Epithelial cell of esophagus (primary cell): ENCODE measurements around the gene S100A6.

Experiments used
- DNase-seq: peaks from one replicate; pipeline ENCODE4 v3.0.0; 2010; ENCODE audit warnings: low read depth
- H3K4me3 ChIP-seq: 2 replicates; pipeline ENCODE4 v1.5.1; 2011; ENCODE audit warnings: mild to moderate bottlenecking, low read length, control low read depth
- TF ChIP-seq, protein P1 (sequence below): IDR thresholded peaks from 2 replicates; pipeline ENCODE4 v1.5.1; 2011; ENCODE audit warnings: low read depth, mild to moderate bottlenecking, low read length, control low read depth, inconsistent platforms; ENCODE audit not compliant: insufficient read depth; ENCODE audit errors: missing control alignments

S100A6 gene

DNA sequence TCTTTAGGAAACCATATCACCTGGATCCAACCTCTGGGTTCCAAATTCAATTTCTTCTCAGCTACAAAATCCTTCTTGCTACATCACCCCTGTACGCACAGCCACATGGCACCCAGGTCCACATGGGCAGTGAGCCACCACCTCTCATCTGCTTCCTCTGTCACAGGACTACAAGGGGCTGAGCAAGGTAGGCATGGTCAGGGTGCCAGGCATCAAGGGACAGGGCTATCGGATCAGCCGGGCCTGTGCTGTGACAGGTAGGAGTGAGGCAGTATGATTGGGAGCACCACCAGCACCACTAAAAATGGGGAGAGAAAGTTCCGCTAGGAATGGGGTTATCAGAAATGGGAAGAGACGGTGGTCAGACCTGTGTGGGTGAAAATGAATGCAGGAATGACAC, 29.4 kb downstream of the S100A6 start:
- no peak overlapping the region for H3K4me3 ChIP-seq
- TF ChIP-seq, protein P1, sequence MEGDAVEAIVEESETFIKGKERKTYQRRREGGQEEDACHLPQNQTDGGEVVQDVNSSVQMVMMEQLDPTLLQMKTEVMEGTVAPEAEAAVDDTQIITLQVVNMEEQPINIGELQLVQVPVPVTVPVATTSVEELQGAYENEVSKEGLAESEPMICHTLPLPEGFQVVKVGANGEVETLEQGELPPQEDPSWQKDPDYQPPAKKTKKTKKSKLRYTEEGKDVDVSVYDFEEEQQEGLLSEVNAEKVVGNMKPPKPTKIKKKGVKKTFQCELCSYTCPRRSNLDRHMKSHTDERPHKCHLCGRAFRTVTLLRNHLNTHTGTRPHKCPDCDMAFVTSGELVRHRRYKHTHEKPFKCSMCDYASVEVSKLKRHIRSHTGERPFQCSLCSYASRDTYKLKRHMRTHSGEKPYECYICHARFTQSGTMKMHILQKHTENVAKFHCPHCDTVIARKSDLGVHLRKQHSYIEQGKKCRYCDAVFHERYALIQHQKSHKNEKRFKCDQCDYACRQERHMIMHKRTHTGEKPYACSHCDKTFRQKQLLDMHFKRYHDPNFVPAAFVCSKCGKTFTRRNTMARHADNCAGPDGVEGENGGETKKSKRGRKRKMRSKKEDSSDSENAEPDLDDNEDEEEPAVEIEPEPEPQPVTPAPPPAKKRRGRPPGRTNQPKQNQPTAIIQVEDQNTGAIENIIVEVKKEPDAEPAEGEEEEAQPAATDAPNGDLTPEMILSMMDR = no peak
- no peak for DNase-seq

DNA sequence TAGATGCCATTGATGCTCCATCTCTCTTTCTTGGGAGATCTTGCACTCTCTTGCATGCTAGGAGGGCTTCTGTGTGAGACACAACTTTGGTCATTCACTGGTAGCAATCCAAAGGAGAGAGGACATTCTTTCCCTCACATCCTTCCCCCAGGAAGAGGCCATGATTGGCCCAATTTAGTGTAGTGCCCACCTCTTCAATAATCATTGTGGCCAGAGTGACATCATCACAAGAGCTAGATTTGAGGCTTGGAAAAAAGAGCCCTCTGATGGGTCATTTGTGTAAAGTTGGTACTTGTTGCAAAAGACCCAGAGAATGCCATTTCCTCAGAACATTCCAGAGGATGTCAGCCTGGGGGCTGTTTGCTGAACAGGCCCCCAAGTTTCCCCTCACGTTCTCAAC, 30.2 kb downstream of the S100A6 start:
- no peak overlapping the region for H3K4me3 ChIP-seq
- DNase-seq = no peak
- TF ChIP-seq, protein P1 = no peak

DNA sequence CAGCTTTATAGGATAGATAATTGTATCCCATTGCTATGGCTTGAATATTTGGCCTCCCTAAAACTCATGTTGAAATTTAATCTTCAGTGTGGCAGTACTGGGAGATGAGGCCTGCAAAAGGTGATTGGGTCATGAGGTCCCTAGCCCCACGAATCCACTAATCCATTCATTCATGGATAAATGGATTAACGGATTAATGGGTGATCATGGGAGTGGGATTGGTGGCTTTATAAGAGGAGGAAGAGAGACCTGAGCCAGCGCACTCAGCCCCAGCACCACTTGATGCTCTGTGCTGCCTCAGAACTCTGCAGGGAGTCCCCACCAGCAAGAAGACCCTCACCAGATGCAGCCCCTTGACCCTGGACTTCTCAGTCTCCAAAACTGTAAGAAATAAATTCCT, 32.0 kb downstream of the S100A6 start:
- TF ChIP-seq, protein P1 = no peak
- DNase-seq = no peak
- no peak overlapping the region for H3K4me3 ChIP-seq

DNA sequence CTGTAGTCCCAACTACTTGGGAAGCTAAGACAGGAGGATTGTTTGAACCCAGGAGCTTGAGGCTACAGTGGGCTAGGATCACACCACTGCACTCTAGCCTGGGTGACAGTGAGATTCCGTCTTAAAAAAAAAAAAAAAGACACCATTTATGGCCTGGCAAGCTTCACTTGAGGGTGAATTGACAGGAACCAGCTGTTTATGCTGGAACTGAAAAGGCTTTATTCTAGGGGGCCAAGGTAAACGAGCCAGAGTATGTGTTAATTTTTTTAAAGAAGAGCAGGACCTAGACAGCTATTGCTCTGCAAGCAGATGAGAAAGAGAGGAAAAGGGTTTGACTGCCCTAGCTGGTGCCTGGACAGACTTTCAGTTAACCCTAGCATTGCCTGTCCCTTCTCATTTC, 37.0 kb downstream of the S100A6 start:
- TF ChIP-seq, protein P1 = no peak
- DNase-seq = no peak
- no peak overlapping the region for H3K4me3 ChIP-seq

DNA sequence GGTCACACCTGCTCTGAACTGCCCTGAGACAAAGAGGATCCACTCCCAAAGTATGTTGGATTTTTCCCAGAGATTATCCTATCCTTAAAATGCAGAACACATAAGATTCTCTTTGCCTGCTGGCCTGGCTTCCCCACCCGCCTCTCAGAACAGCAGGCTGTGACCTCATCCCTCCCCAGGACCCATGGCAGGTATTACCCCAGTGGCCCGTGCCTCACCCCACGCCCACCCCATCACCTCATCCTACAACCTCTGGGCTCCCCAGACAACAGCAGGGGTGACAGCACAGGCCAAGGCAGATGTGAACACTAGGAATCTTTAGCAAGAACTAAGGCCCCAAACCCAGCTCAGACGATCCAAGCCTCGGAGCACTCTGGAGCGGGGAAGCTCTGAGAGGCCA, 40.3 kb downstream of the S100A6 start:
- H3K4me3 ChIP-seq = no peak overlapping the region
- TF ChIP-seq, protein P1 = no peak
- DNase-seq = no peak

DNA sequence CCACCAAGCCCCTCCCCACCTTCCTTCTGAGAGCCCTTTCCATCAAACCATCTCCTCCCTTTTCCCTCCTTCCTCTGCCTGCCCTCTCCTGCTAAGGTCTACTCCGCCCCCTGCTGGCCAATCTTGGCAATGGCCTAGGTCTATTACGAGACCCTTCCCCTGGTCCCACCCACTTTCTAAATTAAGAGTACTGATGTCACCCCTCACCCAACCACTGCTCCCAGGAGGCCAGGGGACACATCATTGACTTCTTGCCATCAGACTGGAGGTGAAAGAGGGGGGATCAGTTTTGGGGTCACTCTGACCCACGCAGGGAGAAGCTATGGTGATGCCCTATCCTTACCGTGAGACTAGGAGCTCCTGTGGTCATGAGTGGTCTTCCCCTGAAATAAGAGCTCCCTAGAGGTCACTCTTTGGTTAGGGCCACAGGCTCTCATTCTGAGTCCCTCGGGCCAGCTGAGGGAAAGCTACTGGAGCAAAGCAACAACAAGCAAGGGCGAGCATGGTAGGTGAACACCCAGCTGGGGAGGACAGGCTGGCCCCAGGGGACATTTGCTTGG, 40.7 kb downstream of the S100A6 start:
- peak; percentile 67 for DNase-seq
- H3K4me3 ChIP-seq = no peak overlapping the region
- TF ChIP-seq, protein P1 = peak; percentile 99

DNA sequence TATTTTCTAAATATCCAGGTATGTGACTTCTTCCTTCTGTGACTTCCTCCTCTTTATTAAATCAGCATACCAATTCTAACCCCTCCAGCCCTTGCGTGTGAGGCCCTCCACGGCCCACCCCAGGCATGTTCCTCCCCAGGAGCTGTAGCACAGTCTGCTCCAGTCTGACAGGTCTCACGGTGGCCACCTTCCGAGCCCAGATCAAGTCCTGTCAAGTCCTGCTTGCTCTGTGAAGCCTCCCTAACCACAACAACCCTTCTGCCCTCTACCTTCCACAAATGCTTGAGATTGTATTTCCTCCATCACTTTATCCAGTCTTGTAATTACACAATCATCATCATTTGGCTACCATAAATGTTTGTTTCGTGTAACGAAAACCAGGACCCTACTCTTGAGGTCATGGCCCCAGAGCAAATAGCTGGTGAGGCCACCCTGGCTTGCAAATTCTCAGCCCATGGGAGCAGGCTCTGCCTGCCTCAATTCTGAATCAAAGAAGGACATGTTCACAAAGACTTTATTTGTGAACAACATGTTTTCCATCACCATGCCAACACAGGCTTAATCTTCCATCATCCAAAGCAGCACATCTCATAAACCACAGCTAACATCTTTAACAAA, 42.3 kb downstream of the S100A6 start:
- peak; percentile 88 for DNase-seq
- TF ChIP-seq, protein P1 = peak; percentile 9
- H3K4me3 ChIP-seq = no peak overlapping the region
